BLaER1 (cell line): ENCODE data around the gene RAD9B.
"Not testable (repeated sequence)": the region's sequence is repeated elsewhere in the genome, so short reads cannot be mapped to it uniquely, and the experiment has no call there.

Source experiments
- H3K27ac ChIP-seq: shearing (Covaris generic); formaldehyde crosslinking; 2 replicates; pipeline ENCODE4 v1.8.1; 2022
- H3K27me3 ChIP-seq: shearing (Covaris generic); formaldehyde crosslinking; 2 replicates; pipeline ENCODE4 v1.8.1; 2022
- H3K36me3 ChIP-seq: shearing (Covaris generic); formaldehyde crosslinking; 2 replicates; pipeline ENCODE4 v1.8.1; 2022
- H3K4me1 ChIP-seq: shearing (Covaris generic); formaldehyde crosslinking; 2 replicates; pipeline ENCODE4 v1.8.1; 2022
- H3K4me2 ChIP-seq: shearing (Covaris generic); formaldehyde crosslinking; 2 replicates; pipeline ENCODE4 v1.8.1; 2022
- H3K4me3 ChIP-seq: shearing (Covaris generic); formaldehyde crosslinking; 2 replicates; pipeline ENCODE4 v1.8.1; 2022
- H3K9ac ChIP-seq: shearing (Covaris generic); formaldehyde crosslinking; 2 replicates; pipeline ENCODE4 v1.8.1; 2022
- H3K9me3 ChIP-seq: shearing (Covaris generic); formaldehyde crosslinking; 2 replicates; pipeline ENCODE4 v1.8.1; 2022
- H4K20me1 ChIP-seq: shearing (Covaris generic); formaldehyde crosslinking; 2 replicates; pipeline ENCODE4 v1.8.1; 2022
- Cebpa-rat ChIP-seq: shearing (Covaris generic); IDR thresholded peaks from 2 replicates; pipeline ENCODE4 v1.8.1; 2022

The RAD9B gene

GRCh38 chr12:110475426-110475825, 26.7 kb upstream of the RAD9B start:
- peaks cover 85% of the 10 kb centered on the region for H3K36me3 ChIP-seq
- peaks cover 55% of the 10 kb centered on the region for H4K20me1 ChIP-seq
- H3K4me3 ChIP-seq, result no peak overlapping the region
- H3K9ac ChIP-seq, result no peak overlapping the region
- H3K27ac ChIP-seq, result no peak overlapping the region
- no peaks in the 10 kb centered on the region for H3K9me3 ChIP-seq
- TF ChIP-seq Cebpa-rat, result no peak
- no peaks in the 10 kb centered on the region for H3K27me3 ChIP-seq
- H3K4me1 ChIP-seq, result peaks cover 23% of the 10 kb centered on the region
- H3K4me2 ChIP-seq, result no peak overlapping the region

DNA sequence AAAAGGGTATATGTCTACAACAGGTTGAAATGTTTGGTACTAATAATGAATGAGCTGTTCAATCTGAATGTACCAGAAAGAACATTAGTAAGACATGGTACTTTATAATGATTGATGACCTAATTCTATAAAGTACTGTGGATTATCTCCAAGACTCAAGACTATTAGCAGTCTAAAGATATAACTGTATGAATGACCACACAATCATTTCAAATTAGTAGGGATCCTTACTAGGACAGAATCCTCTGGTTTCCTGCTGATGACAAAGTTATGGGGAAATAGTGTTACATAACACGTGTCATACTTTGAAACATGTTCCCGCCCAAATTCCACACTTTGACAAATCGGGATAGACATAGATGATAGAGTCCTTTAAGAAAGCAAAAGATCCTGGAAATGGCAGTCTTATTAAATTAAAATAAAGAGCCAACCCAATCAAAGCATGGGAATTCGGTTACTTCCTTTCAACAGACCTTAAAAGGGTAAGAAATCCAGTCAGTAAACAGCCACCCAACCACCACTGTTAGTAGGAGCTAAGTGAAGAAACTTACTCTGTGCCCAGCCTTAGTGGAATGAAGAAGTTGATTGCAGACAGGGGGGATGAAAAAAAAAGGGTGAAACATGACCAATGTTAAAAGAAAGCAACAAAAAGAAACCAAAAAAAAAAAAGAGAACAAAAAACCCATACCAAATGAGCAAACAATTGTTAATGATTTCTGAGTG, 3.0 kb upstream of the RAD9B start:
- no peak for TF ChIP-seq Cebpa-rat
- Histone ChIP-seq H3K9me3 (no peaks in the 10 kb centered on the region), H3K4me2 (no peak overlapping the region), H4K20me1 (peaks cover 24% of the 10 kb centered on the region; the same call in 1 of the 2 replicates), H3K27me3 (no peaks in the 10 kb centered on the region), H3K4me1 (peaks cover 29% of the 10 kb centered on the region), H3K4me3 (no peak overlapping the region), H3K9ac (peak overlapping the region; percentile 39; the same call in 1 of the 2 replicates), H3K27ac (no peak overlapping the region), H3K36me3 (peaks cover 38% of the 10 kb centered on the region)

- peak overlapping the region; percentile 93 for H3K9ac ChIP-seq
- peak overlapping the region; percentile 92 for H3K4me3 ChIP-seq
- no peaks in the 10 kb centered on the region for H3K9me3 ChIP-seq
- peak overlapping the region; percentile 92 for H3K27ac ChIP-seq
- no peak for TF ChIP-seq Cebpa-rat
- peaks cover 16% of the 10 kb centered on the region for H3K36me3 ChIP-seq
- peaks cover 19% of the 10 kb centered on the region; the same call in 1 of the 2 replicates for H4K20me1 ChIP-seq
- H3K4me2 ChIP-seq, result peak overlapping the region; percentile 96
- H3K4me1 ChIP-seq, result peaks cover 29% of the 10 kb centered on the region
- H3K27me3 ChIP-seq, result no peaks in the 10 kb centered on the region
Measured at GRCh38 chr12:110501399-110501751, 756 bp upstream of the RAD9B start.

DNA sequence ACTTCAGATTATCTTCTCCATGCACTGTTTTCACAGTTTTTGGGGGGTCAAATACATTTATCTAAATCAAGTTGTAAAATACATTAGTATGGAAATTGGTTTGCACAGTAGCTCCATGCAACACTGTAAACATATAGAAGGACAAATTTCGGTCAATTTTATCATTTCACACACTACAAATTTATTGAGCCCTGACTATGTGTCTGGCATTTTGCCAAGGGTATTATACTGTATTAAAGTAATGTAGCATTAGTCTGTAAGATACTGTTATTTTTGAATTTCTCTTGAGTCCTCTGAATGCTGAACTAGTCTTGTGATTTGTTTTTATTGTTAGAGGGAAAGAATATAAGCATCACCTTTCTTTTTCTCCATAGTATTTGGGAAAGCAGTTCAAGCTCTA, 1.3 kb downstream of the RAD9B start:
- H4K20me1 ChIP-seq, result peaks cover 19% of the 10 kb centered on the region; the same call in 1 of the 2 replicates
- no peak overlapping the region for H3K27ac ChIP-seq
- no peak overlapping the region for H3K9ac ChIP-seq
- TF ChIP-seq Cebpa-rat, result no peak
- no peaks in the 10 kb centered on the region for H3K27me3 ChIP-seq
- 0 out of 2 replicates have a peak, but pooled peaks cover 7% of the 10 kb centered on the region for H3K36me3 ChIP-seq
- no peaks in the 10 kb centered on the region for H3K9me3 ChIP-seq
- peaks cover 29% of the 10 kb centered on the region for H3K4me1 ChIP-seq
- H3K4me2 ChIP-seq, result no peak overlapping the region
- H3K4me3 ChIP-seq, result no peak overlapping the region

- H3K4me1 ChIP-seq, result peaks cover 15% of the 10 kb centered on the region
- no peak overlapping the region for H3K27ac ChIP-seq
- TF ChIP-seq Cebpa-rat, result no peak
- H3K9me3 ChIP-seq, result no peaks in the 10 kb centered on the region
- H3K9ac ChIP-seq, result no peak overlapping the region
- H3K27me3 ChIP-seq, result no peaks in the 10 kb centered on the region
- peaks cover 12% of the 10 kb centered on the region; the same call in 1 of the 2 replicates for H4K20me1 ChIP-seq
- no peaks in the 10 kb centered on the region for H3K36me3 ChIP-seq
- H3K4me3 ChIP-seq, result no peak overlapping the region
- no peak overlapping the region for H3K4me2 ChIP-seq
Measured at GRCh38 chr12:110505332-110505731, 3.2 kb downstream of the RAD9B start.

GRCh38 chr12:110508071-110508586, 6.0 kb downstream of the RAD9B start:
- no peak overlapping the region for H3K4me3 ChIP-seq
- no peak for TF ChIP-seq Cebpa-rat

DNA sequence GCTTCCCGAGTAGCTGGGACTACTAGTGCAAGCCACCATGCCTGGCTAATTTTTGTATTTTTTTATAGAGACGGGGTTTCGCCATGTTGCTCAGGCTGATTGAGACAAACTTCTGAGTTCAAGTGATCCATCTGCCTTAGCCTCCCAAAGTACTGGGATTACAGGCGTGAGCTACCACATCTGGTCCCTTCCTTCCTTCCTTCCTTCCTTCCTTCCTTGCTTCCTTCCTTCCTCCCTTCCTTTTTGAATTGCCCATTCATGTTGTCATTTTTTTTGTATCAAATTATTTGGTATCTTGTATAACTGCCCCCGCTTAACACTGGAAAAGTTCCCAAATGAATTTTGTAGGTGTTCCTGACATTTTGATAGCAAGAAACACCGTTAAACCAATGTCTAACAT, 11.7 kb downstream of the RAD9B start:
- H3K4me3 ChIP-seq, result no peak overlapping the region
- no peaks in the 10 kb centered on the region for H4K20me1 ChIP-seq
- H3K9me3 ChIP-seq, result no peaks in the 10 kb centered on the region
- TF ChIP-seq Cebpa-rat, result no peak
- H3K4me2 ChIP-seq, result peak overlapping the region; percentile 47
- no peaks in the 10 kb centered on the region for H3K27me3 ChIP-seq
- no peak overlapping the region for H3K9ac ChIP-seq
- H3K4me1 ChIP-seq, result peaks cover 9% of the 10 kb centered on the region
- H3K36me3 ChIP-seq, result no peaks in the 10 kb centered on the region
- no peak overlapping the region for H3K27ac ChIP-seq

More at GRCh38 chr12:110508071-110508586, 6.0 kb downstream of the RAD9B start:
- Histone ChIP-seq H3K9me3 (no peaks in the 10 kb centered on the region), H3K4me2 (no peak overlapping the region), H4K20me1 (no peaks in the 10 kb centered on the region), H3K4me1 (no peaks in the 10 kb centered on the region), H3K27ac (no peak overlapping the region), H3K27me3 (no peaks in the 10 kb centered on the region), H3K36me3 (no peaks in the 10 kb centered on the region), H3K9ac (no peak overlapping the region)

DNA sequence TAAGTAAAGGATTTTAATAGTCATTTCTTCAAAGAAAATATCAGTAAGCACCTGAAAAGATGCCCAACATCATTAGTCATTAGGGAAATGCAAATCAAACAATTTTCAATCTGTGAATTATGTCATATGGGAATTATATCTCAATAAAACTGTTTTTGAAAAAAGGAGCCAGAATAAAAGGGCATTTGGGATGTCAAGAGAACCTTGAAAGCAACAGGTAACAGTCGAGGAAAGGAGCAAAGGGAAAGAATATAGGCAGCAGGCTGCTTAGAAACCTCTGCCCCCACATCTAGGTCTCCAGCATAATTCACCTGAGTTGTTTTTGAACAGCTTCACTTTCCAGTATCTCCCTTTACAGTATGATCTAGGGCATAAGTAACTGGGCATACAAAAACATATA, 12.2 kb downstream of the RAD9B start:
- Histone ChIP-seq H3K9ac (no peak overlapping the region), H3K4me2 (no peak overlapping the region), H3K27ac (no peak overlapping the region), H3K36me3 (no peaks in the 10 kb centered on the region), H3K27me3 (no peaks in the 10 kb centered on the region), H4K20me1 (no peaks in the 10 kb centered on the region), H3K9me3 (no peaks in the 10 kb centered on the region), H3K4me3 (no peak overlapping the region), H3K4me1 (peaks cover 9% of the 10 kb centered on the region)
- TF ChIP-seq Cebpa-rat, result no peak

DNA sequence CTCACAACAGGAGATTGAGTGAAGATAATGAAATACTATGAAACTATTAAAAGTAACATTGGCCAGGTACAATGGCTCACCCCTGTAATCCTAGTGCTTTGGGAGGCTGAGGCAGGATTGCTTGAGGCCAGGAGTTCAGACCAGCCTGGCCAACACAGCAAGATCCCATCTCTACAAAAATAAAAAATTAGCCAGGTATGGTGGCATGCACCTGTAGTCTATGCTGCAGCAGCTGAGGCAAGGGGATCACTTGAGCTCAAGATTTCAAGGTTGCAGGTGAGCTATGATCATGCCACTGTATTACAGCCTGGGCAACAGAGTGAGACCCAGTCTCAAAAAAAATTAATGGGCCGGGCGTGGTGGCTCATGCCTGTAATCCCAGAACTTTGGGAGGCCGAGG, 14.9 kb downstream of the RAD9B start:
- H3K9ac ChIP-seq, result no peak overlapping the region
- no peak overlapping the region for H3K4me2 ChIP-seq
- H3K4me3 ChIP-seq, result no peak overlapping the region
- H3K4me1 ChIP-seq, result peaks cover 9% of the 10 kb centered on the region
- no peaks in the 10 kb centered on the region for H3K27me3 ChIP-seq
- H3K36me3 ChIP-seq, result no peaks in the 10 kb centered on the region
- H3K27ac ChIP-seq, result no peak overlapping the region
- H4K20me1 ChIP-seq, result no peaks in the 10 kb centered on the region
- no peaks in the 10 kb centered on the region for H3K9me3 ChIP-seq
- no peak for TF ChIP-seq Cebpa-rat

DNA sequence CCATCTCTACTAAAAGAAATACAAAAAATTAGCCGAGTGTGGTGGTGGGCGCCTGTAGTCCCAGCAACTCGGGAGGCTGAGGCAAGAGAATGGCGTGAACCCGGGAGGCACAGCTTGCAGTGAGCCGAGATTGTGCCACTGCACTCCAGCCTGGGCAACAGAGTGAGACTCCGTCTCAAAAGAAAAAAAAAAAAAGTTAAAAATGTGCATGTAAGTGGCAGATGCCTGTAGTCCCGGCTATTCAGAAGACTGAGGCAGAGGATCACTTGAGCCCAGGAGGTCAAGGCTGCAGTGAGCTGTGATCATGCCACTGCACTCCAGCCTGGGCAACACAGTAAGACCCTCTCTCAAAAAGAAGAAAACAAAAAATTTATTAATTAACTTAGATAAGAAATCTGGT, 15.9 kb downstream of the RAD9B start:
- not testable (repeated sequence) for H3K9ac ChIP-seq, H3K4me2 ChIP-seq, H3K4me3 ChIP-seq, H3K36me3 ChIP-seq, H3K27ac ChIP-seq, H3K4me1 ChIP-seq, H4K20me1 ChIP-seq, H3K9me3 ChIP-seq, H3K27me3 ChIP-seq

GRCh38 chr12:110520876-110521712, 19.0 kb downstream of the RAD9B start:
- not testable (repeated sequence) for H4K20me1 ChIP-seq, H3K27me3 ChIP-seq, H3K36me3 ChIP-seq, H3K27ac ChIP-seq, H3K9me3 ChIP-seq, H3K9ac ChIP-seq, H3K4me2 ChIP-seq, H3K4me3 ChIP-seq, H3K4me1 ChIP-seq
